Adipocyte (in vitro differentiated cells): ENCODE results near the gene TFDP1.

Experiments used
- DNase-seq: peaks from one replicate; pipeline ENCODE4 v3.0.0-alpha.2; 2015; ENCODE audit warnings: low read depth
- H3K27me3 ChIP-seq: replicated peaks from 2 replicates; pipeline ENCODE4 v1.7.0; 2013; ENCODE audit warnings: mild to moderate bottlenecking, low read length, moderate library complexity; ENCODE audit not compliant: control insufficient read depth, insufficient read depth
- H3K36me3 ChIP-seq: 2 replicates; pipeline ENCODE4 v1.7.0; 2013; ENCODE audit warnings: low read length, mild to moderate bottlenecking, moderate library complexity; ENCODE audit not compliant: control insufficient read depth, insufficient read depth, severe bottlenecking
- H3K4me1 ChIP-seq: 2 replicates; pipeline ENCODE4 v1.7.0; 2013; ENCODE audit warnings: mild to moderate bottlenecking, low read length, moderate library complexity; ENCODE audit not compliant: control insufficient read depth, insufficient read depth
- H3K4me3 ChIP-seq: 2 replicates; pipeline ENCODE4 v1.7.0; 2013; ENCODE audit warnings: mild to moderate bottlenecking, low read length, moderate library complexity
- H3K9ac ChIP-seq: 2 replicates; pipeline ENCODE4 v1.7.0; 2013; ENCODE audit warnings: mild to moderate bottlenecking, low read length, moderate library complexity
- H3K9me3 ChIP-seq: 2 replicates; pipeline ENCODE4 v1.7.0; 2013; ENCODE audit warnings: mild to moderate bottlenecking, low read length, moderate library complexity; ENCODE audit not compliant: control insufficient read depth

The TFDP1 gene

GRCh38 chr13:113639616-113640262 is 55.2 kb downstream of the TFDP1 start:
- Histone ChIP-seq H3K9me3 (no peaks in the 10 kb centered on the region), H3K4me1 (no peaks in the 10 kb centered on the region), H3K36me3 (peaks cover 64% of the 10 kb centered on the region), H3K27me3 (no peaks in the 10 kb centered on the region), H3K4me3 (no peak overlapping the region), H3K9ac (no peak overlapping the region)
- DNase-seq: no peak

GRCh38 chr13:113641426-113641825 is 56.9 kb downstream of the TFDP1 start:
- Histone ChIP-seq H3K9ac (no peak overlapping the region), H3K27me3 (no peaks in the 10 kb centered on the region), H3K9me3 (no peaks in the 10 kb centered on the region), H3K4me3 (no peak overlapping the region), H3K4me1 (no peaks in the 10 kb centered on the region), H3K36me3 (peaks cover 47% of the 10 kb centered on the region)
- no peak for DNase-seq

GRCh38 chr13:113642563-113642962 is 58.0 kb downstream of the TFDP1 start:
- peaks cover 8% of the 10 kb centered on the region for H3K4me1 ChIP-seq
- no peak overlapping the region for H3K9ac ChIP-seq
- no peak overlapping the region for H3K4me3 ChIP-seq
- H3K9me3 ChIP-seq: no peaks in the 10 kb centered on the region
- peaks cover 36% of the 10 kb centered on the region for H3K36me3 ChIP-seq
- no peaks in the 10 kb centered on the region for H3K27me3 ChIP-seq
- no peak for DNase-seq

GRCh38 chr13:113643593-113643992 is 59.0 kb downstream of the TFDP1 start:
- Histone ChIP-seq H3K36me3 (peaks cover 26% of the 10 kb centered on the region), H3K9ac (no peak overlapping the region), H3K4me1 (peaks cover 12% of the 10 kb centered on the region), H3K27me3 (no peaks in the 10 kb centered on the region), H3K4me3 (no peak overlapping the region), H3K9me3 (no peaks in the 10 kb centered on the region)
- DNase-seq: no peak

- Histone ChIP-seq H3K4me3 (no peak overlapping the region), H3K36me3 (peaks cover 14% of the 10 kb centered on the region), H3K9ac (no peak overlapping the region), H3K27me3 (no peaks in the 10 kb centered on the region), H3K4me1 (peaks cover 12% of the 10 kb centered on the region), H3K9me3 (no peaks in the 10 kb centered on the region)
- no peak for DNase-seq
Measured at GRCh38 chr13:113644800-113645199, 60.2 kb downstream of the TFDP1 start.

- H3K27me3 ChIP-seq: no peaks in the 10 kb centered on the region
- no peak overlapping the region for H3K4me3 ChIP-seq
- H3K9ac ChIP-seq: no peak overlapping the region
- no peak for DNase-seq
- peaks cover 9% of the 10 kb centered on the region for H3K36me3 ChIP-seq
- peaks cover 12% of the 10 kb centered on the region for H3K4me1 ChIP-seq
- H3K9me3 ChIP-seq: no peaks in the 10 kb centered on the region
Measured at GRCh38 chr13:113645329-113645728, 60.8 kb downstream of the TFDP1 start.

- peaks cover 12% of the 10 kb centered on the region for H3K4me1 ChIP-seq
- no peak for DNase-seq
- H3K27me3 ChIP-seq: no peaks in the 10 kb centered on the region
- peaks cover 2% of the 10 kb centered on the region for H3K36me3 ChIP-seq
- no peaks in the 10 kb centered on the region for H3K9me3 ChIP-seq
- no peak overlapping the region for H3K9ac ChIP-seq
- H3K4me3 ChIP-seq: no peak overlapping the region
Measured at GRCh38 chr13:113646376-113646775, 61.8 kb downstream of the TFDP1 start.

- Histone ChIP-seq H3K36me3 (no peaks in the 10 kb centered on the region), H3K4me3 (no peak overlapping the region), H3K9me3 (no peaks in the 10 kb centered on the region), H3K27me3 (no peaks in the 10 kb centered on the region), H3K9ac (no peak overlapping the region), H3K4me1 (peaks cover 12% of the 10 kb centered on the region)
- no peak for DNase-seq
Measured at GRCh38 chr13:113646921-113647340, 62.4 kb downstream of the TFDP1 start.

GRCh38 chr13:113647351-113648215 is 63.0 kb downstream of the TFDP1 start:
- no peaks in the 10 kb centered on the region for H3K27me3 ChIP-seq
- H3K9me3 ChIP-seq: no peaks in the 10 kb centered on the region
- peak; percentile 59 for DNase-seq
- no peak overlapping the region for H3K9ac ChIP-seq
- H3K4me3 ChIP-seq: peak overlapping the region; percentile 21
- peaks cover 12% of the 10 kb centered on the region for H3K4me1 ChIP-seq
- no peaks in the 10 kb centered on the region for H3K36me3 ChIP-seq

- Histone ChIP-seq H3K9ac (no peak overlapping the region), H3K4me3 (no peak overlapping the region), H3K4me1 (peaks cover 12% of the 10 kb centered on the region), H3K27me3 (no peaks in the 10 kb centered on the region), H3K9me3 (no peaks in the 10 kb centered on the region), H3K36me3 (no peaks in the 10 kb centered on the region)
- DNase-seq: no peak
Measured at GRCh38 chr13:113648216-113648610, 63.7 kb downstream of the TFDP1 start.

GRCh38 chr13:113649212-113649611 is 64.7 kb downstream of the TFDP1 start:
- Histone ChIP-seq H3K9ac (no peak overlapping the region), H3K27me3 (peaks cover 6% of the 10 kb centered on the region), H3K36me3 (no peaks in the 10 kb centered on the region), H3K4me3 (no peak overlapping the region), H3K4me1 (peaks cover 12% of the 10 kb centered on the region), H3K9me3 (no peaks in the 10 kb centered on the region)
- DNase-seq: no peak
